HG03469 (cell line): ENCODE measurements around the gene TIMM44.
"Not testable (repeated sequence)": the region's sequence is repeated elsewhere in the genome, so short reads cannot be mapped to it uniquely, and the experiment has no call there.

Source experiments
- ATAC-seq: cut with Tn5 transposase; IDR thresholded peaks from one replicate; pipeline ENCODE4 v1.9.1; 2021; ENCODE audit warnings: mild to moderate bottlenecking, moderate library complexity, moderate number of reproducible peaks; ENCODE audit not compliant: unreplicated experiment

TIMM44 gene

DNA sequence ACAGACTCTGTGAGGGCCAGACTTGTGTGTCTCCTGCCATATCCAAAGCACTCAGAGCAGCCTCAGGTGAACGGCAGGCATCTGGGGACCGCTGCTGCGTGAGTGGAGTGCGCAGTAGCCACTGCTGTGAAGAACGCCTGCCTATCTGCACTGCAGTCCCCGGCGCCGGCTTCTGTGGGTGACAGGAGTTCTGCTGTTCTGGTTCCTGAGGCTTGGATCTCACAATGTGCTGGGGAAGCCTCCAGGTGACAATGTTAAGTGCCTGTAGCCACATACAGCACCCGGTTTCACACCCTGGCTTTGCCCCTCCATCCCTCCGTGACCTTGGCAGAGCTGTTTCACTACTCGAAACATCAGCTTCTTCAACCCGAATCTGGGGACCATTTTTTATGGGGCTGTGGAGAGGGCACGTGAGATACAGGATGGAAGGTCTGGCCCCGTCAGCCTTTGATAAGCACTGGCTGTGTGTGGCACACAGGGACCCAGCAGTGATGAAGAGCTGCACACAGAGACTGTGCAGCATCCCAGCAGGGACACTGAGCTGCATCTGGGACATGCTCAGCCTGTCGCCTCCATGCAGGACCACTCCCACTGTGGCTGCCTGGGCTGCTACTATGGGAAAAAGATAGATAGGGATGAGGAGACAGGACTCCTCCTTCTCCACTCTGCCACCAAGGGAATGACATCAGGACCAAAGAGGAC is 33.7 kb upstream of the TIMM44 start:
- no peak for ATAC-seq

- ATAC-seq, result no peak
Measured at GRCh38 chr19:7976461-7976860, 33.0 kb upstream of the TIMM44 start.

DNA sequence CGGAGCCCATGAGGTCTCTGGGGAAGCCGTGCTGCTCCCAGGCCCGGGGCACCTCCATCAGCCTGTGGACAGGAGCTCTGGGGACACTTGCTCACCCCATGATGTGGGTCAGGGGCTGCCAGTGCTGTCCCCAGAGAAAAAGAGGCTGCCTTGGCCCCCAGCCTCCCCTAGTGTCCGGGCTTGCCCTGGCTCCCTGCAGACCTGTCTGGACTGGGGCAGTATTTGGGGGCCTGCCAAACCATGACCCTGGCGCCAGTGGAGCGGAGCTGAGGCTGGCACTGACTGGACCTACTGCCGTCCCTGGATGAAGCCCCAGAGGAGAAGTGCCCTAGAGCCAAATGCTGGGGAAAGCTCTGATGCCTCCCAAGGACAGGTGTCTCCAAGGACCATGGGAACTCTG is 31.6 kb upstream of the TIMM44 start:
- ATAC-seq, result no peak

DNA sequence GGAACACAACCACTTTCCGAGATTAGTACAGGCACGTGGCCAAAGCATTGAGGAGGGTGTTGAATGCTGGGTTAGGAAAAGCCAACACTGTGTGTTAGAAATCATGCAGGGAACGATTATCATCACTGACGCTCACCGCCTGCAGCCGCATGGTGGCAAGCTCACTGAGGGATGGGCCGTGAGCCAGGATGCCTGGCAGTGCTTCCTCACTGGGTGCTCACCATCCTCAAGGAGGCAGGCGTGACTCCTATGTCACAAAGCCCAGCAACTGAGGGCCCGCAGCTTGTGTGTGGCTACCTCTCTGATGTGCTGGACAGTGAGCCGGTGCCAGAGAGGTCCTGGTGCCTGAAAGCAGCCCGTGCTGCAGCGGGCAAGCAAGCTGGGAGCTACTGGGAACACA is 30.4 kb upstream of the TIMM44 start:
- ATAC-seq, result no peak

DNA sequence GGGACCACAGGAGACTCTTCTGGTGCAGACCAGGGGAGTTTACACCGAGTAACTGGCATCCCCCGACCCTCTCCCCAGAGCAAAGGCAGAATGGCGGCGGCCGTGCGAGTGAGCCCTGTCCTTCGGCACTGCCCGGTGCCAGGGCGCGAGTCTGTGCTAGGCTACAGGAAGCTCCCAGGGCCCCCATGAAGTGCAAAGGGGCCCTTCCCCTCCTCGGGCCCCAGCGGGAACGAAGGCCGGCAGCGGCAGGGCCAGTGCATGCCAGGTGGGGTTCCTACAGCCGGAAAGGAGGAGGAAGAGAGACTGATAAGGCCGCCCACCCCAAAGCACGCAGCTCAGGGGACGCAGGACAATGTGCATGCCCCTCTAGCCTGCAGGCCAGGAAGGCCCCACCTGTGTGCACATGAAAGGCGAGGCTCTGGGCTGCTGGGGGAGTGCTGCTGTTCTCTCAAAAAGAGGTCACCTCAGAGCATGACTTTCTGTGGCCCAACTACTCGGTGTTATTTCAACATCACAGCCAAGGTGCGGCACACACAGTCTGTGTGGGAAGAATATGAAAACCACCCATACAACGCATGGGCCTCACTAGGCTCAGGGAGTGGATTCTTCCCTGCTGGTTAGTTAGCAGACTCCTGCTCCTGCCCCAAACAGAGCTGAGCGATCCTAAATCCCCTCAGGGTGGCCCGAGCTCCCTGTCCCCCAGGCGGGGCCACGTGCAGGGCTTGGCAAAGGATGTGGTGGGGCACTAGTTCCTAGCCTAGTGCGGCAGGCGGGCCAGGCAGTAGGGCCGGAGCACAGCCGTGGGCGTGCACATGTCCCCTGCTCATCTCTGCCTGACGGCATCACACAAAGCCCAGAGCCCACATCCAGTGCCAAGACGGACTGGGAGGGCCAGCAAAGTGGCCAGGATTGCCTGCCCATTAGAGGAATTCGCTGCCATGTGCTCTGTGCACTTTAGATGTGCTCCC is 28.4 kb upstream of the TIMM44 start:
- no peak for ATAC-seq

GRCh38 chr19:7970716-7971448 is 27.4 kb upstream of the TIMM44 start:
- ATAC-seq, result no peak

GRCh38 chr19:7969555-7969939 is 26.1 kb upstream of the TIMM44 start:
- ATAC-seq, result no peak

DNA sequence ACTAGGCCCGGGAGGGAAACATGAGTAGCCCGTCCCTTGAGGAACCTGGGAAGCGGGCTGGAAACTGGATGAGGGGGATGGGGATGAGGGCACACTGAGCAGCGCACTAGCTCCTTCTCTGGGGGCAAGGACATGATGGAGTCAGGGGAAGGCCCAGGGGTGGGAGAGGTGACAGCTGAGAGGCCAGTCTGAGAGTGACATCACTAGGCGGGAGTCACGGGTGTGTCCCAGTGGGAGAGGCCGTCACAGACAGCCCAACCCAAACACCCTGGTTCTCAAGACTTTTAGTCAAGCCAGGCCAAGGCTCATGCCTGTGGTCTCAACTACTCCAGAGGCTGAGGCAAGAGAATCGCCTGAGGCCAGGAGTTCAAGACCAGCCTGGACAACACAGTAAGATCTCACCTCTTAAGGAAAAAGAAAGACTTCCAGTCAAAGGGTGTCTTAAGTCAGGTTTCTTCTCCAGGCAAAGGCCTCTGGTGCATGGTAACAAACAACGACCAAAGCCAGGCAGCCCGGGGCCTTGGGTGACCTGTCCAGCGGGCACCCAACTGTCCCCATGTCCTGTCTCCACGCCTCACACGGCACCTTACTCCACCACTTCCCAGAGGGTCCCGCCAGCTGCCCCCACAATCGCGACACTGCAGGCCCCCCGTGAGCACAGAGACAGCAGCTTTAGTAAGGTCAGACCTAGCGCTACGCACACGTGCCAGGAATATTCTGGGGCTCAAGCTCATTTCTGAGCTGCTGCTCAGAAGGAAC is 25.5 kb upstream of the TIMM44 start:
- ATAC-seq, result no peak

- no peak for ATAC-seq
Measured at GRCh38 chr19:7968008-7968795, 24.7 kb upstream of the TIMM44 start.

- ATAC-seq, result no peak
Measured at GRCh38 chr19:7965921-7966665, 22.6 kb upstream of the TIMM44 start.

GRCh38 chr19:7965259-7965841 is 21.9 kb upstream of the TIMM44 start:
- no peak for ATAC-seq

- no peak for ATAC-seq
Measured at GRCh38 chr19:7963566-7963965, 20.1 kb upstream of the TIMM44 start.

DNA sequence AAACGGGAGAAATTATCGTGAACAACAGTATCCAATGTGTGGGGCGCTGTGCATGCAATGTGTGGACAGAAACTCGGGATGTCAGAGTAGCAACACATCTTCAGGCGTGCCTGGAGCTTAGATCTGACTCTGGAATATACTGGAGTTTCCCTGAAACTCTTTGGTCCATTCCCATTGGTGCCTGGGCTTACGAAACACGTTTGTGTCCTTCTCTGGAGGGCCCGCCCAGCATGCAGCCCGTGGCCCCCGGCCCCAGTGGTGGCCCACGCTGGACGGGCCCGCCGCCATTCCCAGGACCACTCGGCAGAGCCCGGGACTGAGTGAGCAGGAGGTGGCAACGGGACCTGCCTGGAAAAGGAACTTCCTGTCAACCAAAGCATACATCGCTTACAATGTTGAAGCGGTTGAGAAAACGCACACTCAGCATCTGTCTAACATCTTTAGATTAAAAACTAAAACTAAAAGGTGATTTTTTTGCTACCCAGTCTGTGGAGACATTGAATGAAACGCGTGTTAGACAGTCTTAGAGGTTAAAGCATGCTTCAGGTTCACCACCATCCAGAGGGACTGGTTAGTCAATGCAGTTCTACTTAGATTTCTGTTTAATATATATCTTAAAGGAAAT is 19.3 kb upstream of the TIMM44 start:
- ATAC-seq, result no peak

DNA sequence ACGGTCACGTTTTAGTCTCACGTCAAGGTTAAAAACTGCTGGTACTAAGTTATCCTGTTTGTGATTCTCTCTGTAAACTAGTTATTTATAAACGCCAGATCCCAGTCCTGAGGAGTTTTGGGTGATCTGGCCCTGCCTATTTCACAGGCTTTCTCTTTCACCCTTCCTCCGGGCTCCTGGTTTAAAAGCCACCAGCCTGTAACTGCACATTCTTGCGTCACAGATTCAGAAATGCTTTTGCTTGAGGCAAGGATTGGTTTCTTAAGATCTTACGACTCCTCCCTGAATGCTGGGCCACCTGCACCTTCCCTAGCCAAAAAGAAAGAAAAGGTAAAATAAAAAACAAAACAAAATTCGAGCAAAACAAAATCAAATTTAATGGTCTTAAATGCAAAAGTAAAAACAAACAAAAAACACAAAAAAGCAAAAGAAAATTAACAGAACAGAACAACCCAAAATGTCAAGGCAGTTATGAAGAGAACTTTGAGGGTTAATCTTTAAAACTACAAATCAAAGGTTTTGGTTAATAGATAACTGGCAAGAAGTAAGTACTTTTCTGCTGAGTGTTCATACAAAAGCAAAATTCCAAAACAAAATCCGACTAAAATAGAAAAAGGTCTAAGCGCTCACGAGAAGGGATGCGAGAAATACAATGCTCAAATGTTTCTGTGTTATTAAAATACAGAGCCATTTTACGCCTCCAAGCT is 18.6 kb upstream of the TIMM44 start:
- ATAC-seq, result no peak

GRCh38 chr19:7961082-7961481 is 17.6 kb upstream of the TIMM44 start:
- not testable (repeated sequence) for ATAC-seq

DNA sequence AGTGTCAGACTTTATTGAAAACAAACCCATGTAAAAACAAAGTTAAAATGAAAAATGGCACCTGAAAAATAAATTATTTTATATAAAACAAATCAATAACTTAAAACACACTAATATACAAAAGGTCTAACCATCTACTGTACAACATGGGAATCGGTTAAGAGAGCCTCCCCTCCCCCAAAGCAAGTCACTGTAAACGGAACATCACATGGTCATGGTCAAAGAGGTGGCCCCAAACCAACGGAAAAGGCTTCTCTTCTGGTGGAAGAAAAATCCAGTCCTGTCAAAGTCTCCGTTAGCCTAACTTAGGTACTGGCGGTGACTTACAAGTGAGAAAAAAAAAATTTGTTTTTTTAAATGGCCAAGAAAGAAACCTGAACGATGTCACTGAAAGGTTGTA is 15.7 kb upstream of the TIMM44 start:
- ATAC-seq, result no peak

DNA sequence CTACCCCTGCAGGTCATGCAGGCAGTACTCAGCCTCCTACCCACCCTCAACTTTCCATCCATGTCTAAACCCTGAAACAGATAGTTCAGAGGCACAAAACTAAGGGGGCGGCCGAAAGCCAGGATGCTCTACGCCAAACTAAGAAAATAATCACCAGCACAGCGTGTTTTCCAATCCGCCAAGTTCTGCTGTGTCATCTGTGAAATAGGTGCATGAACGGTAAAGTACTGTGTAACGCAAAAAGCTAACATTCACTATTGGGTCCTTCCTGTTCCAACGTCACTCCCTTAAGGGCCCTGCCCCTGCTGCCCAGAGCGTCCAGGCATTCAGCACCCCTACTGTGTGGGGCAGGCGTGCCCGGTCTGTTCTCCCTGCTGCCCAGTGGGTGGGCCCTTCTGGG is 12.2 kb upstream of the TIMM44 start:
- ATAC-seq, result no peak

DNA sequence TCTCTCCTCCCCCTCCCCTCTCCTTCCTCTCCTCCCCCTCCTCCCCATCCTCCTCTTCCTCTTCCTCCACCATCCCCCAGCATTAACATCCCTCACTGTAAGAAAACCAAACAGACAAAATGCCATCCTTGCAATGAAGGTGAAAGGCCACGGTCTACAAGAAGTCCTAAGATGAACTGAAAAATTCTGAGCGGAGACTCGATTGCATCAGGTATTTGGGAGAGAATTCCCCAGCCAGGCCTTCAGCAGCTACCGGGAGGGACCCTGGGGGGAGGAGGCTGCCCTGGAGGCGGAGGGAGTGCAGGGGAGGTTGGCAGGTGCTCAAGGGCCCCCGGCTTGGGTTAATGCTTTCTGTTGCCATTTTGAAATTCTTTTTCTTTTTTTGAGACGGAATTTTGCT is 10.1 kb upstream of the TIMM44 start:
- ATAC-seq, result no peak
